ENCODE data around the gene CDK13. TPM values are rescaled to one million over a fixed set of nuclear protein-coding genes. Genes with fewer than 3 reads are reported as not detected.

CDK13 gene
- total RNA-seq, 3 donors from 2014 or later = 70.9 to 128 (median 95.4) TPM

DNA sequence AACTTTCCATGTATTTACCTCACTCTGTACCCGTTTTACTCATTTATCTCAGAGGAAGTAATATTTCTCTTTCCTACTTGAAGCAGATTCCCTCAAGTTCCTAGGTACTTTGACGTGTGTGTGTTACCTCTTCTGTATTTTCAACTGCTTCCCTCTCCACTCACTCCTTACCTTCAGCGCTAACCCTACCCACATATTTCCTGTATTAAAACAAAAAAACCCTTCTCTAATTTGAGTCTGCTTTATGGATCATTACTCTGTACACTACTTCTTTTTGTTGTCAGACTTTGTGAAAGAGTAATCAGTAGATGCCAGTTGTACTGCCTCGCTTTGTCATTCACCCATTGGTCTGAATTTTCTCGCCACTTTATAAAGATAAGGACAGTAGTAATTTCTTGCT, 74.0 kb downstream of the CDK13 start:
- intact Hi-C loops (cut with DNase I; ENCODE audit: low total_unique reads) = no loop called here
- H3K9me3 ChIP-seq = no peaks in the 10 kb centered on the region
- no peak for TF ChIP-seq POLR2A (IDR thresholded peaks at IDR 0.05)
- no peaks in the 10 kb centered on the region for H3K36me3 ChIP-seq
- H3K27me3 ChIP-seq = no peaks in the 10 kb centered on the region
- no peak overlapping the region for H3K4me3 ChIP-seq
- no peaks in the 10 kb centered on the region for H3K4me1 ChIP-seq
- H3K27ac ChIP-seq = no peak overlapping the region
- no peak for DNase-seq (ENCODE audit: low spot score in 2 of 2)

DNA sequence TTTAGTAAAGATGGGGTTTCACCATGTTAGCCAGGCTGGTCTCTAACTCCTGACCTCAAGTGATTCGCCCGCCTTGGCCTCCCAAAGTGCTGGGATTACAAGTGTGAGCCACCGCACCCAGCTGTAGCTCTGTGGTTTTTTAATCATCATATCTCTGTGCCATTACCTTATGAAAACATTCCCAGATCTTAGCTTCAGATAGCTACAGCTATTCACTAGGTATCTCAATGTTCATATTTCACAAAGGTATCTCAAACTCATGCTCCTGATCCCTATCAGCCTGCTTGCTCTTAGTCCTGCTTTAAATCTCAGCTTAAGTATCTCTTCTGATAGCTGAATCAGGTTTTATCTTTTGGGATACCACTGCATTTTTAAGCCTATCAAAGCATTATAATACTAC, 74.8 kb downstream of the CDK13 start:
- no peaks in the 10 kb centered on the region for H3K4me1 ChIP-seq
- TF ChIP-seq CTCF (IDR thresholded peaks at IDR 0.05) (no peak), POLR2AphosphoS5 (IDR thresholded peaks at IDR 0.05) (no peak), POLR2A (IDR thresholded peaks at IDR 0.05) (no peak)
- H3K4me3 ChIP-seq = no peak overlapping the region
- no peak for DNase-seq (ENCODE audit: low spot score in 2 of 2)
- H3K36me3 ChIP-seq = no peaks in the 10 kb centered on the region
- H3K9me3 ChIP-seq = no peaks in the 10 kb centered on the region
- no peaks in the 10 kb centered on the region for H3K27me3 ChIP-seq
- intact Hi-C loops (cut with DNase I; ENCODE audit: low total_unique reads) = no loop called here
- H3K27ac ChIP-seq = no peak overlapping the region

GRCh38 chr7:40027545-40027944, 77.5 kb downstream of the CDK13 start:
- no peak for DNase-seq (ENCODE audit: low spot score in 2 of 2)
- Histone ChIP-seq H3K9me3 (no peaks in the 10 kb centered on the region), H3K4me3 (no peak overlapping the region), H3K4me1 (no peaks in the 10 kb centered on the region), H3K27me3 (no peaks in the 10 kb centered on the region), H3K36me3 (no peaks in the 10 kb centered on the region), H3K27ac (no peak overlapping the region)
- intact Hi-C loops (cut with DNase I; ENCODE audit: low total_unique reads) = no loop called here
- no peak for TF ChIP-seq POLR2AphosphoS5 (IDR thresholded peaks at IDR 0.05)
- no peak for TF ChIP-seq POLR2A (IDR thresholded peaks at IDR 0.05)
- no peak for TF ChIP-seq CTCF (IDR thresholded peaks at IDR 0.05)

DNA sequence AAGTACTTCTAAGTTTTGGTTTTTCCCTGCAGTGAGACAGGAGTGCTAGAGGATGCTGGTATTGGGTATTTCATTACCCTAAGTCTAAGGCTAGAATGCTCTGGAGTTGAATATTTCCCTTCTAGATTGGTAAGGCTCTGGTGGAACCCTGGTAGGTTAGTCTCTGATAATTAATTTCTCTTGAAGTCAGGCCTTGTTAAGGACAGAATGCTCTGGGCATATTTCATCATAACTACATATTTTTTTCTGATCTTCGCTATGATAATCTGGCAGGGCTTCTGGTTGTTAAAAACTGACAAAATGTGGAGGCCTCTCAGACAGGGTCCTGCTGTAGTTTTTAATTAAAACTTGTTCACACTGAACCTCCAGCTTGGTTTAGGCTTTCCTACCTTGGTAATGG, 83.8 kb downstream of the CDK13 start:
- Histone ChIP-seq H3K27me3 (no peaks in the 10 kb centered on the region), H3K4me1 (no peaks in the 10 kb centered on the region), H3K27ac (no peak overlapping the region), H3K4me3 (no peak overlapping the region), H3K9me3 (no peaks in the 10 kb centered on the region), H3K36me3 (no peaks in the 10 kb centered on the region)
- intact Hi-C loops (cut with DNase I; ENCODE audit: low total_unique reads) = no loop called here
- TF ChIP-seq POLR2AphosphoS5 (IDR thresholded peaks at IDR 0.05) = no peak
- TF ChIP-seq CTCF (IDR thresholded peaks at IDR 0.05) = no peak
- TF ChIP-seq POLR2A (IDR thresholded peaks at IDR 0.05) = no peak
- DNase-seq (ENCODE audit: low spot score in 2 of 2) = no peak

- DNase-seq (ENCODE audit: low spot score in 2 of 2) = no peak
- Histone ChIP-seq H3K9me3 (no peaks in the 10 kb centered on the region), H3K36me3 (no peaks in the 10 kb centered on the region), H3K4me3 (no peak overlapping the region), H3K4me1 (no peaks in the 10 kb centered on the region), H3K27me3 (no peaks in the 10 kb centered on the region), H3K27ac (no peak overlapping the region)
- no peak for TF ChIP-seq CTCF (IDR thresholded peaks at IDR 0.05)
- TF ChIP-seq POLR2A (IDR thresholded peaks at IDR 0.05) = no peak
- intact Hi-C loops (cut with DNase I; ENCODE audit: low total_unique reads) = no loop called here
Measured at GRCh38 chr7:40041456-40041855, 91.4 kb downstream of the CDK13 start.

DNA sequence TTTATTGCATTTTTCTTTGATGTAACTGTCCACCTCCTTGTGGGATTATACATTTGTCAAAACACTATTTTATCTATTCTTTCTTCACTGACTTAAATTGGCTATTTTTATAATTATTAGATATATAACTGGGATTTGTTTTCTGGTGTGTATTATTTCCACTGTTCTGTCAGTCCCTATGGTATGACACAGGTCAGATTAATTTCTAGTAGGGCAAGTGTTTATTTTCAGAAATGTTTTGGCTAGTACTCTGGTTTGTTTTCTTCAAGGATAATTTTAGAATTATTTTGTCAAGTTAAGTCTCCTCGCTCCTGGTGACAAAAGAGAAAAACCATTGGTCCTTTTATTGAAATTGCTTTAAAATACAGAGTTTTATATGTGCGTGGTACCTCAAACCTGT, 93.1 kb downstream of the CDK13 start:
- no peaks in the 10 kb centered on the region for H3K36me3 ChIP-seq
- H3K27ac ChIP-seq = no peak overlapping the region
- H3K9me3 ChIP-seq = no peaks in the 10 kb centered on the region
- no peak for DNase-seq (ENCODE audit: low spot score in 2 of 2)
- no peaks in the 10 kb centered on the region for H3K27me3 ChIP-seq
- TF ChIP-seq CTCF (IDR thresholded peaks at IDR 0.05) (no peak), POLR2A (IDR thresholded peaks at IDR 0.05) (no peak), POLR2AphosphoS5 (IDR thresholded peaks at IDR 0.05) (no peak)
- no peak overlapping the region for H3K4me3 ChIP-seq
- intact Hi-C loops (cut with DNase I; ENCODE audit: low total_unique reads) = no loop called here
- no peaks in the 10 kb centered on the region for H3K4me1 ChIP-seq

All from breast epithelium (tissue), 4 donors.